Activated naive CD4-positive, alpha-beta T cell (primary cell): ENCODE results near the gene ORAI2.
"Not testable (repeated sequence)": the region's sequence is repeated elsewhere in the genome, so short reads cannot be mapped to it uniquely, and the experiment has no call there.

Experiments used
- DNase-seq, 4 experiments: peaks; one replicate each; lab custom pipeline; 2025; lab: John Stamatoyannopoulos, UW

ORAI2 gene

DNA sequence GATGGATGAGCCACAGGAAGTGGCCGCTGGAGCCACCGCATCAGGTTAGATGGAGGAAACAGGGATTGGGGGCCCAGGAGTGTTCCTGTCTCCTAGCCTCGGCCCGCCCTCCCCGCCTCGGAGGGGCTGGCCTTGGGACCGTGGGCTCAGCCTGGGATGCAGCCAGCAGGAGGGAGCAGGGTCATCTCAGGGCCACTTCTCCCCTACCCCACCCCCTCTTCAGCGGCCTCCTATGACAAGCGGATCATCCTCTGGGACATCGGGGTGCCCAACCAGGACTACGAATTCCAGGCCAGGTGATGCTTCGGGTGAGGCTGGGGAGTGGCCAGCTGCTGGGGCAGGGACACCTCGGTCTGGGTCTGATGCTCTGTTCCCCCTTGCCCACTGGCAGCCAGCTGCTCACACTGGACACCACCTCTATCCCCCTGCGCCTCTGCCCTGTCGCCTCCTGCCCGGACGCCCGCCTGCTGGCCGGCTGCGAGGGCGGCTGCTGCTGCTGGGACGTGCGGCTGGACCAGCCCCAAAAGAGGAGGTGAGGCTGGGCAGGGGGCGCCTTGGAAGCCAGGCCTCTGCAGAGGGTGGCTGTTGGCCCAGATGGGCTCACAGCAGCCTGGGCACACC is 36.1 kb downstream of the ORAI2 start:
- DNase-seq = no peak

GRCh38 chr7:102469972-102470825 is 36.8 kb downstream of the ORAI2 start:
- no peak for DNase-seq

DNA sequence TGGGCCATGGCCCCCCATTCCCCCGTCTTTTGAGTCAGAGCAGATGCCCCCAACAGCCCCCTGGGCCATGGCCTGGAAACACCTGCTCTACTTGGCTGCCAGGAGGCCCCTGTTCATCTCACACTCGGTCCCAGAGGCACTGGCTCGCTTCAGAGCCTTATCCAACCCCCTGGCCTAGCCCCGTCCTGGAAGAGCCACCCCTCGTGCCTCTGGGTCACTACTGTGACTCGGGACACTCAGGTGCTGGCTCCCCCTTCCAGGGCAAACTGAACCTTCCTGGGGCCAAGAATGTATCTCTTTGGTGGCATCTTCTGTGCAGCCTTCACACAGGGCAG is 38.4 kb downstream of the ORAI2 start:
- DNase-seq = no peak

DNA sequence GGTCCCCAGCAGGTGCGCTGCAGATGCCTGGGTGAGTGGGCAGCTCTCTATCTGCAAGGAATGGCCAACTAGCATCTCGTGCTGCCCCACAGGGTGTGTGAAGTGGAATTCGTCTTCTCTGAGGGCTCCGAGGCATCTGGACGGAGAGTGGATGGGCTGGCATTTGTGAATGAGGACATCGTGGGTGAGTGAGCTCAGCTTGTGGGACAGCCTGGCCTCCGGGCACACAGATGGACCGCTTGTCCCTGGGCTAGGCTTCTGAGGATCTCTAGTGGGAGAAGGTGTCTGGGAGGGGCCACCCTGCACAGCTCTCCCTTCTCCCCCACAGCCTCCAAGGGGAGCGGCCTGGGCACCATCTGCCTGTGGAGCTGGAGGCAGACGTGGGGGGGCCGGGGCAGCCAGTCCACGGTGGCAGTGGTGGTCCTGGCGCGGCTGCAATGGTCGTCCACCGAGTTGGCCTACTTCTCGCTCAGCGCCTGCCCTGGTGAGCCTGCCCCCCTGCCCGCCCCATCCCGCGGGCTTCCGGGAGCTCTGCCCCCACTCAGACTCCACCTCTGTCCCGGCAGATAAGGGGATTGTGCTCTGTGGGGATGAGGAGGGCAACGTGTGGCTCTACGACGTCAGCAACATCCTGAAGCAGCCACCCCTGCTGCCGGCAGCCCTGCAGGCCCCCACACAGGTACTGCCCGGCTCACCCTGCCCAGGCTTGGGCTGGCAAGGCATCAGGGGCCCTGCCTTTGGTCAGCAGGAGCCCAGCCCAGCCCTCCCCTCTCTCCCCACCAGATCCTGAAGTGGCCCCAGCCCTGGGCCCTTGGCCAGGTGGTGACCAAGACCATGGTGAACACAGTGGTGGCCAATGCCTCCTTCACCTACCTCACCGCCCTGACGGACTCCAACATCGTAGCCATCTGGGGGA is 39.0 kb downstream of the ORAI2 start:
- DNase-seq = no peak

GRCh38 chr7:102473271-102473991 is 40.1 kb downstream of the ORAI2 start:
- DNase-seq = no peak

DNA sequence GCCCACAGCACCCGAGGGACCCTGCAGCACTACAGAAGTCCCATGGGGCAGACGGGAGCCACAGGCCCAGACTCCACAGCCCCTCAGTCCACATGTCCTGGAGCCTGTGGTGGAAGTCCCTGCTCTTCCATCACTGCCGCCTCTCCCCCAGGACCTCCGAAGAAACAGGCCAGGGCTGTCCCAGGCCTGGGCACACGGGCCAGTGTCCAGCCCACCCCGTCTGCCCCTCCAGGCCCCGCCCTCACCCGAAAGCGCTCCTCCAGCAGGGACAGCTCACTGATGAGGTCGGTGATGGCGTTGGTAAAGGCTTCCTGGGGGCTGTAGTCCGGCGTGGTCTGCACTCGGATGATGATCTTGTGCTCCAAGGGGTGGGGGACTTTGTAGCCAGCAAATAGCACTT is 40.7 kb downstream of the ORAI2 start:
- not testable (repeated sequence) for DNase-seq

DNA sequence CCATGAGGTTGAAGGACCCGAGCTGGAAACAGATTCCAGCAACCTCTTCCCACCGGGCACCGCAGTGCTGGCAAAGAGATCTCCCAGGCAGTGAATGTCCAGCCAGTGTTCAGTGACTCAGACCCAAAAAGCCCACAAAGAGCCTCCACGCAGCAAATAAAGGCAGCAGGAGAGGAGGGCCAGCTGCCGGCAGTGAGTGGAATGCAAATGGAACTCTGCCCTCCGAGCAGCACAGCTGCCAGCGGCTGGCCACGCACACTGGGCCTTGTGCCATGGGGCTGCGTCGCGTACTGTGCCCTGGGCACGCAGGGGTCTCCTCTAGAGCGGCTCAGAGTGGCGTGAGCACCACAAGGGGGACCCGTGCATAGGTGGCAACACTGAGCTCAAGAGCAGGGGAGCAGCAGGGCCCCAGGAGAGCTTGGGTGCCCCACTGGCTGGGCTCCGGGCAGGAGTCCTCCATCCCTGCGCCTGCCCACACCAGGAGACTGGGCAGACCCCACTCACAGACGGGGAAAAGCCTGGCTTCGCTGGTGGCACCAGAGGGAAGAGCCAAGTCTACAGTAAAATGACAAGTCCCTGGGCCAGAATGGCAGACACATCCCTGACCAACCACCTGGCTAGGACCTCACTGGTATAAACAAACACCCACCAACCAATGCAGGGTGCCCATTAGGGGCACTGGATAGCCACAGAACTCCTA is 41.5 kb downstream of the ORAI2 start:
- not testable (repeated sequence) for DNase-seq

DNA sequence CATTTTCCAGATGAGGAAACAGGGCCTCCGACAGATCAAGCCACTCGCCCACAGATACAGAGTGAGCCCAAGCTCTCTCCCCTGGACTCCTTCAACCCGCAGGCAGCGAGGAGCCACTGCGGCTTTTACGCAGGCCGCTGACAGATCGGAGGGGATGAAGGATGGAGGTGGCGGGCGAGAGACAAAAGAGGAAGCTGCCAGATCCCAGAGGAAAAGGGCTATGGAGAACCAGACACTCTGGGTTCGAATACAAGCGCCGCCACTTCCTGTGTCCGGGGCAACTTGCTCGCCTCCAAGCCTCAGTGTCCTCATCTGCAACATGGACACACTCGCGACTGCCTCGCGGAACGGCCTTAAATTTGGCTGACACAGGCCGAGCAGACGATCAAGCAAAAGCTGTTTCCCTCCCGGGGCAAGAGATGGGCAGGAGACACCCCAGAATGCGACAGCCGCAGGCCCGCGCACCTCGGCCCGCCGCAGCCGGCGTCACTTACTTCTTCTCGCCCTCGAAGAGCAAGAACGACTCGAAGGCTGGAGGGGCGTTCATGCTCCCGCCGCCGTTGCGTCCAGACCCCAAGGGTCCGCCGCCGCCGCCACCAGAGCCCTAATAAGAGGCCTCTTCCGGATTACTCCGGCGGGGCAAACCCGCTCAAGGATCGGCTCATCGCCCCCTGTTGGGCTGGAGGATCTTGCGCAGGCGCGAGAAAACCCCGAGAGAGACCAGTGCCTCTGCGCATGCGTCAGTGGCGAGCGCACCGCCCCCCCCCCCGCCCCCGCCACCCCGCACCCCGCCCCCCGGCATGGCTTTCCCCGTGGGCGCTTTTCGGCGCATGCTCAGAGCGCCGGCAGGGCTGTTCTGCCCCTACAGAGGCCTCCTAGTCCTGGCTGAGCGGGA is 45.2 kb downstream of the ORAI2 start, which contains the start of gene POLR2J:
Gene POLR2J, minus strand, starts transcription at position 609 of the 895 bp plus-strand sequence. Its CDS starts 62 bp downstream, at position 547.
- not testable (repeated sequence) for DNase-seq

- DNase-seq = not testable (repeated sequence)
These were observed 45.8 kb downstream of the ORAI2 start for GRCh38 chr7:102479209-102479584.

DNA sequence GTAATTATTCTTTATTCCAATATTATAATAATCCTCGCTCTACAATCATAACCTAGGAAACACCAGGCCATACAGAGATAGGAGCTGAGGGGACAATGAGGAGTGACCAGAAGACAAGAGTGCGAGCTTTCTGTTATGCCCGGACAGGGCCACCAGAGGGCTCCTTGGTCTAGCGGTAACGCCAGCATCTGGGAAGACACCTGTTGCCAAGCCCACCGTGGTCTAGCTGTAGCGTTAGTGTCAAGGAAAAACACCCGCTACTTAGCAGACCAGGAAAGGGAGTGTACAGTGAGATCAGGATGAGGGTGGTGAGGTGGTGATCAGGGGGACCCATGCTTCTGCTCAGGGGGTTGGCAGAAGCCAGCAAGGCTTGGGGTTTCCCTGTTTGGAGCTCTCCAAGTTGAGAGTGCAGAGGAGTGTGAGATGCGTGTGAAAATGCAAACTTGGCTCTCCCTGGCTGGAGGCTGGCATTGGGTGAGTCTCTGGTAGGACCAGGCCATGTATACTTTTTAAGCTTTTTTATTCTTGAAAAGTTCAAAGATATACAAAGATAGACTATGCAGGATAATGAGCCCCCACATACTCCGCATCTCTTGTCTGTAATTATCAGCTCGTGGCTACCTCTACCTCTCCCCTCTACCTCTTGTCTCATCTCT is 46.7 kb downstream of the ORAI2 start:
- DNase-seq = not testable (repeated sequence)

GRCh38 chr7:102481962-102482361 is 48.6 kb downstream of the ORAI2 start:
- not testable (repeated sequence) for DNase-seq

DNA sequence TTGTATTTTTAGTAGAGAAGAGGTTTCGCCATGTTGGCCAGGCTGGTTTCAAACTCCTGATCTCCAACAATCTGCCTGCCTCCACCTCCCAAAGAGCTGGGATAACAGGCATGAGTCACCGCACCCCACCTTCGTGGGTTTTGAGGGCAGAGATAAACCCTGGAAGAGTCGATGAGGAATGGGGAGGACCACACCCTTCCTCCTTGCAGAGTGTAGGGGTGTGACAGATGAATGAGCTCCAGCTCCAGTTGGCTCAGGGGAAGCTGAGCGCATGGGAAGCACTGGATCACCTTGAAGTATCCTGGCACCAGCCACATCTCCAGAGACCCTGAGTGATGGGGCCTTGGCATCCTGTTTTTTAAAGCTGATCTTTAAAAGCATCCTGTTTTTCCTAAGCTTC is 50.9 kb downstream of the ORAI2 start:
- DNase-seq = not testable (repeated sequence)

GRCh38 chr7:102490529-102491075 is 57.2 kb downstream of the ORAI2 start:
- not testable (repeated sequence) for DNase-seq

DNA sequence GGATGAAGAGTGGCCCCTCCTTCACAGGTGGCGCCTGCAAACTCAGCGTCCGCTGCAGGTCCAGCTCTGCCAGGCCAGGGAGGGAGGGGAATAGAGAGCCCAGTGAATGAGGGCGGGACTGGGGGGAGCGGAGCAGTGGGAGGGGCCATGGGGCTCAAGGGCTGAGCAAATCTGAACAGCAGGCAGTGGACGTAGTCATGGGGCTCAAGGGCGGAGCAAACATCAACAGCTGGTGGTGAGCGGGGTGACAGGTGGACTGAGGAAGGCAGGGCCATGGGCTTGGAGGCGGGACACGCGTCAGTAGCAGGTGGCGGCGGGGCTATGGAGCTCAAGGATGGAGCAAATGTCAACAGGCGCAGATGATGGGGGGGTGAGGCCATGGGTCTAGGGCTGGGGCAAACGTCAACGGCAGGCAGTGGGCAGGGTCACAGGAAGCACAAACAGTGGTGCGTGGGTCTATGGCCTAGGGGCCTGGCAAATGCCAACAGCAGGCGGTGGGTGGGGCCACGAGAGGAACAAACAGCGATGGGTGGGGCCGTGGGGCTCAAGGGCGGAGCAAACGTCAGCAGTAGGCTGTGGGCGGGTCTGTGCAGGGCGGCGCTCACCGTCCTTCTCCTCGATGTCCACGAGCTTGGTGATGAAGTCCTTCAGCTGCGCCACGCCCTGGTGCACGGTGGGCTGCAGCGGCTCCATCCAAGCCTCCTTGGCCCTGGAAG is 60.0 kb downstream of the ORAI2 start:
- DNase-seq = not testable (repeated sequence)

GRCh38 chr7:102494026-102494425 is 60.7 kb downstream of the ORAI2 start:
- DNase-seq = not testable (repeated sequence)

DNA sequence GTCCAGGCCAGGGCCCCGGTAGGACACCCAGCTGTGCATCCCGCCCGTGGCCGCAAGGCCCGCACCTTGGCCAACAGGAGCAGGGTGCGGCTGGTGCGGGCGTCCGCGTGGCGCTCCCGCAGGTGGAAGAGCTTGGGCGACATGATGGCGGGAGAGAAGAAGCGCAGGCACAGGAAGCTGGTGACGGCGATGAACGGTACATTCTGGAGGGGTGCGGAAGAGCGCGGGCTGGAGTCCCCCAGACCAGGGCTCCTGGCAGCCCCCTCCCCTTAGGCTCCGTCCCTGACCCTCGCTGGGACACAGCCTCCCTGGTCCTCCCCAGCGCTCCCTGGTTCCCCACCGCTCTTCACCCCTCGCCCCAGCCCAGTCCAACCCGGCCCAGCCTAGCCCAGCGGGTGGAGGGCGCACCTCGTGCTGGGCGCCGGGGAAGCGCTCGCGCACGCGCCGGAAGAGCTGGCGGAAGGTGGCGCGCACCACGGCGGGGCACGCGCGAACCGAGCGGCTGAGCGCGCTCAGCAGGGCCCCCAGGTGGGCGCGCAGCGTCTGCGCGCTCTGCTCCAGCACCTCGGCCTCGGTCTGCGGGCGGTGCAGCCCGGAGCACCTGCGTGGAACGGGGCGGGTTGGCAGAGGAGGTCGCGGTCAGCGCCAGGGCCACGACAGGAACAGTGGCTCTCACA is 61.2 kb downstream of the ORAI2 start:
- DNase-seq = not testable (repeated sequence)

GRCh38 chr7:102496861-102497260 is 63.5 kb downstream of the ORAI2 start:
- not testable (repeated sequence) for DNase-seq

- not testable (repeated sequence) for DNase-seq
These were observed 63.9 kb downstream of the ORAI2 start for GRCh38 chr7:102497308-102497707.
